Psoas muscle (tissue), 8 donors: ENCODE data around the gene TGM3. TPM values are rescaled to one million over a fixed set of nuclear protein-coding genes. Genes with fewer than 3 reads are reported as not detected.

Experiments used
- ATAC-seq, 4 donors: fragments of 200-7000 bp; cut with Tn5 transposase; one replicate each; pipeline ENCODE4 v1.9.1; 2020; ENCODE audit warnings: moderate library complexity in 3 of 4, mild to moderate bottlenecking in 2 of 4
- DNase-seq, 2 donors: peaks; one replicate each; pipeline ENCODE4 v3.0.0-alpha.2; 2020
- H3K27ac ChIP-seq: fragments of 200-600 bp; one replicate; pipeline ENCODE4 v1.8.0; 2022
- H3K27me3 ChIP-seq, 3 donors: fragments of 200-600 bp in 1 of 3; one replicate each; pipeline versions ENCODE4 v1.6.1 to v1.8.0; 2013 to 2022; ENCODE audit warnings: low read length in 2 of 3, mild to moderate bottlenecking in 2 of 3, moderate library complexity in 1 of 3; ENCODE audit not compliant: insufficient read depth in 3 of 3
- H3K36me3 ChIP-seq, 2 donors: fragments of 200-600 bp in 1 of 2; one replicate each; pipeline versions ENCODE4 v1.6.1 to v1.8.0; 2013 to 2022; ENCODE audit warnings: low read depth in 1 of 2, mild to moderate bottlenecking in 1 of 2, moderate library complexity in 1 of 2; ENCODE audit not compliant: insufficient read depth in 1 of 2
- H3K4me1 ChIP-seq: fragments of 200-600 bp; one replicate; pipeline ENCODE4 v1.8.0; 2022
- H3K4me3 ChIP-seq: fragments of 200-600 bp; one replicate; pipeline ENCODE4 v1.8.0; 2022; ENCODE audit warnings: mild to moderate bottlenecking
- H3K9me3 ChIP-seq: fragments of 200-600 bp; one replicate; pipeline ENCODE4 v1.8.0; 2022
- WGBS, 3 donors: extraction: QIAGEN DNeasy Blood & Tissue Kit; methylation state at CpG; one replicate each; pipeline versions ENCODE4 v1.1.6 to v1.1.7; 2013; 5-methylcytosine and 5-hydroxymethylcytosine counted together
- intact Hi-C, 2 donors: fragments of 100-400 bp; cut with DNase I; formaldehyde crosslinking; loops; one replicate each; pipeline versions ENCODE4 v1.11.0 to v1.14.2; 2022
- polyA plus RNA-seq, 3 donors: library from polyadenylated mRNA; stranded (reverse); fragments of 200-250 nt; gene quantifications; one replicate each; pipeline ENCODE4 v1.2.3, GENCODE V29; 2013
- total RNA-seq, 4 donors: library from RNA; stranded (reverse); fragmentation: NEBNext Ultra II Directional in 2 of 4; extraction: Animal tissue kit (Norgen Biotek cat#: 25700) in 2 of 4; gene quantifications; one replicate each; pipeline versions ENCODE4 v1.2.1 to v1.2.4, GENCODE V29; 2021 to 2023
- TF ChIP-seq, protein P1 (sequence below): fragments of 200-600 bp; IDR thresholded peaks from one replicate; pipeline ENCODE4 v1.8.0; 2022; ENCODE audit warnings: antibody characterized with exemption
- donor health status: healthy with polysubstance abuse.
- donor health status: DM: no; HTN: no; CAD: no; lungs with moderate emphysema.
- donor health status: Bipolar disorder and iron deficiency.
- donor health status: healthy.
- donor health status: DM: yes; HTN: yes; CAD: no.
- donor health status: DM: no; HTN: no; CAD: no.
- donor health status: DM: no; HTN: no; CAD: no.
- donor health status: DM: yes; HTN: yes; CAD: no.

Gene TGM3
- total and polyA plus RNA-seq, 7 donors, result 0.07 to 0.14 (median 0.11) TPM; not detected in 4

DNA sequence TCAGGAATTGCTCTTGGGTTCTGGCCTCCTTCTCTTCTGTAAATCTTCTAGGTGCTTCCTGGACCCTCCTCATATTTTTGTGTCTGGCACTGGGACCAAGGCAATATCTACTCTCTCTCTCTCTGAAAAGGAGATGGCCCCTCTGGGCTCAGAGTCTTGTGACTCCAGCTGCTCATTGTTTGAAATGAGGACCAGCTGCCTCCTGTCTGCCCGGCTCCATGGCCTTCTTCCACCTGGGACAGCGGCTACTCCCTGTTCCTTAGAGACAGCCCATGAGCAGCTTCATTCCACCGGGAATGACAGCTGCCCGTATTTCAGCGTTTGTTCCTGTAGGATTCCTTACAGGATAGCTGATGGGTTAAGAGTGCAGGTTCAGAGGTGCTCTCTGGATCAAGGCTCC lies 2.9 kb downstream of the TGM3 start:
- Histone ChIP-seq H3K36me3 (no peaks in the 10 kb centered on the region), H3K4me3 (no peak overlapping the region), H3K27ac (no peak overlapping the region), H3K9me3 (no peaks in the 10 kb centered on the region), H3K4me1 (no peaks in the 10 kb centered on the region), H3K27me3 (peaks cover 0 to 22% (median 3%) of the 10 kb centered on the region in 3 donors)
- intact Hi-C loops, result no loop called here
- TF ChIP-seq, protein P1, sequence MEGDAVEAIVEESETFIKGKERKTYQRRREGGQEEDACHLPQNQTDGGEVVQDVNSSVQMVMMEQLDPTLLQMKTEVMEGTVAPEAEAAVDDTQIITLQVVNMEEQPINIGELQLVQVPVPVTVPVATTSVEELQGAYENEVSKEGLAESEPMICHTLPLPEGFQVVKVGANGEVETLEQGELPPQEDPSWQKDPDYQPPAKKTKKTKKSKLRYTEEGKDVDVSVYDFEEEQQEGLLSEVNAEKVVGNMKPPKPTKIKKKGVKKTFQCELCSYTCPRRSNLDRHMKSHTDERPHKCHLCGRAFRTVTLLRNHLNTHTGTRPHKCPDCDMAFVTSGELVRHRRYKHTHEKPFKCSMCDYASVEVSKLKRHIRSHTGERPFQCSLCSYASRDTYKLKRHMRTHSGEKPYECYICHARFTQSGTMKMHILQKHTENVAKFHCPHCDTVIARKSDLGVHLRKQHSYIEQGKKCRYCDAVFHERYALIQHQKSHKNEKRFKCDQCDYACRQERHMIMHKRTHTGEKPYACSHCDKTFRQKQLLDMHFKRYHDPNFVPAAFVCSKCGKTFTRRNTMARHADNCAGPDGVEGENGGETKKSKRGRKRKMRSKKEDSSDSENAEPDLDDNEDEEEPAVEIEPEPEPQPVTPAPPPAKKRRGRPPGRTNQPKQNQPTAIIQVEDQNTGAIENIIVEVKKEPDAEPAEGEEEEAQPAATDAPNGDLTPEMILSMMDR, result no peak
- DNase-seq, result no peak
- no peak for ATAC-seq
- WGBS, 3 donors, result 31 to 59% (median 34%) methylated on average over 5 of the region's 5 CpGs

DNA sequence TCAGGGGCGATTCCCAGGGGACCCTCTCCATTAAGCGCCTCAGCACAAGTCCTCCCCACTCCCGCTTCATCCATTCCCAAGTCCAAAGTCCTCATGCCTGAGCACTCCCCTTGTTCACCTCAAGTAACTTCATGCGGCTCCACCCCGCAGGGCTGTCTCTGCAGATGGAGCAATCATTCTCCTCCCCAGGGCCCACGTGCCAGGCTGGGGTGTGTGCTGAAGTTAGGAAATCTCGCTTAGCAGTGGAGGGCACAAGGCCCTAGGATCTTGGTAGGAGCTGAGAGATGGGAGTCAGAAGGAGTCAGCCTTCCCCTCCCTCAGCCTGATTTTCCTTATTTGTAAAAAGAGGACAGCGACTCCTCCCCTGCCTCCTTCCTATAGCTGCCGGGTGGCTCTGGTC lies 3.5 kb downstream of the TGM3 start:
- 59 to 77% (median 66%) methylated on average over 9 of the region's 9 CpGs for WGBS, 3 donors
- ATAC-seq, result peak in 2 of 4 donors; percentile 46 to 60
- H3K27ac ChIP-seq, result no peak overlapping the region

DNA sequence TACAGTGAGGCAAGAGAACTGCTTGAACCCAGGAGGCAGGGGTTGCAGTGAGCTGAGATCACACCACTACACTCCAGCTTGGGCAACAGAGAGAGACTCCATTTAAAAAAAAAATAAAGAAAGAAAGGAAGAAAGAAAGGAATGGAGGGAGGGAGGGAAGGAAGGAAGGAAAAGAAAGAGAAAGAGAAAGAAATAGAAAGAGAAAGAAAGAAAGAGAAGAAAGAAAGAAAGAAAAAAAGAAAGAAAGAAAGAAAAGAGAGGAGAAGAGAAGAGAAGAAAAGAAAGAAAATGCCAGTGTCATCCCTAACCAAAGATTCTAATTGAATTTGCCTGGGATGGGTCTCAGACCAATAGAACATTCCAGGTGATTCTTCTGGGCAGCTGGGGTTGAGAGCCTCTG lies 4.2 kb downstream of the TGM3 start:
- TF ChIP-seq, protein P1, result no peak
- no peak for ATAC-seq
- Histone ChIP-seq H3K4me1 (no peaks in the 10 kb centered on the region), H3K27me3 (peaks cover 0 to 22% (median 3%) of the 10 kb centered on the region in 3 donors), H3K27ac (no peak overlapping the region), H3K36me3 (no peaks in the 10 kb centered on the region), H3K4me3 (no peak overlapping the region), H3K9me3 (no peaks in the 10 kb centered on the region)
- DNase-seq, result no peak
- intact Hi-C loops, result no loop called here

More for the DNA sequence above, 3.5 kb downstream of the TGM3 start:
- TF ChIP-seq, protein P1, result no peak
- peak; percentile 47 to 65 for DNase-seq
- intact Hi-C loops, result no loop called here
- Histone ChIP-seq H3K27me3 (peaks cover 0 to 22% (median 3%) of the 10 kb centered on the region in 3 donors), H3K9me3 (no peaks in the 10 kb centered on the region), H3K4me1 (no peaks in the 10 kb centered on the region), H3K36me3 (no peaks in the 10 kb centered on the region), H3K4me3 (no peak overlapping the region)

DNA sequence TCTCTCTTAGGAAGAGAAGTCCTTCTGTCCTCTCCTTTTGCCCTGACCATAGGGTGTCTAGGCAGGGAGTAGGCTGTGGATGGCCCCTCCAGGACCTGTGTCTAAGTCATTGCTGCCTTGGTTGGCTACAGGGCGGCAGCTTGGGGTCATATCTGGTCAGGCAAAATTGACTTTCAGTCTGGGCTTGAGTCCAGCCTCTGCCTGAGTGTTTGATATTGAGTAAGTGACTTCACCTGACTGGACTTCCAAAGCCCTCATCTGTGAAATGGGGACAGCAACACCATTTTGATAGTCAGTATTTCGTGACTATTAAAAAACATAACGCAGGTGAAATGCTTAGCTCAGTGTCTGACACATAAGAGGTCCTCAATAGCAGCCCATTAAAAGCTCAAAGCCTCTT lies 4.6 kb downstream of the TGM3 start:
- H3K27ac ChIP-seq, result no peak overlapping the region
- ATAC-seq (no peak), DNase-seq (no peak)
- no peaks in the 10 kb centered on the region for H3K36me3 ChIP-seq
- WGBS, 3 donors, result 89 to 95% (median 94%) methylated on average over 3 of the region's 3 CpGs
- TF ChIP-seq, protein P1, result no peak
- no peaks in the 10 kb centered on the region for H3K9me3 ChIP-seq
- intact Hi-C loops, result no loop called here
- no peak overlapping the region for H3K4me3 ChIP-seq
- H3K4me1 ChIP-seq, result no peaks in the 10 kb centered on the region
- H3K27me3 ChIP-seq, result peaks cover 0 to 22% (median 3%) of the 10 kb centered on the region in 3 donors

DNA sequence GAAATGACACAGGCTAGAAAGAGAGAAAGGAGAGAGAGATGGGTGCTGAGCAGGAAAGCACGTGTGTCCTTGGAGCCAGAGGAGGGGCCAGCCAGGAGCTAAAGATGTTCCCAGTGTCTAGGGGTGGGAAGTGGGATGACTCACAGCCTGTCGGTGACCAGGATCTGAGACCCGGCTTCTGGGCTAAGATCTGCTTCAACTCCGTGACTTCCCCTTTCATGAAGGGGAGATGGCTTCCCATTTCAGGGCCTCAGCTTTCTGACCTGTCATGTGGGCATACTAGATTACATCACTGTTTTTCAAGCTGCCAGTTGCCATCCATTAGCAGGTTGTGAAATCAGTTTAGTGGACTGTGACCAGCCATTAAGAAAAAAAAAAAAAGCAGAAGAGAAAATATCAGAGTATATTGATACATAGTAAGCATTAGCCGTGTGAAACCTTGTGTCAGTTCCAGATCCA lies 5.4 kb downstream of the TGM3 start:
- H3K4me1 ChIP-seq, result no peaks in the 10 kb centered on the region
- TF ChIP-seq, protein P1, result no peak
- ATAC-seq (peak in 3 of 4 donors; percentile 33 to 52 (median 38)), DNase-seq (peak in 1 of 2 donors; percentile 27)
- 53 to 74% (median 62%) methylated on average over 5 of the region's 5 CpGs for WGBS, 3 donors
- intact Hi-C loops, result no loop called here
- H3K27me3 ChIP-seq, result peaks cover 0 to 22% (median 3%) of the 10 kb centered on the region in 3 donors
- H3K9me3 ChIP-seq, result no peaks in the 10 kb centered on the region
- no peaks in the 10 kb centered on the region for H3K36me3 ChIP-seq
- no peak overlapping the region for H3K4me3 ChIP-seq
- H3K27ac ChIP-seq, result no peak overlapping the region
